Right lobe of liver (tissue), 6 donors: ENCODE data around the gene KLHDC7B. TPM values are rescaled to one million over a fixed set of nuclear protein-coding genes. Genes with fewer than 3 reads are reported as not detected.

Experiments
- ATAC-seq, 4 donors: fragments of 200-7000 bp; cut with Tn5 transposase; one replicate each; pipeline ENCODE4 v1.9.1; 2020; ENCODE audit warnings: mild to moderate bottlenecking in 4 of 4, moderate library complexity in 4 of 4
- DNase-seq, 3 donors: peaks; one replicate each; pipeline ENCODE4 v3.0.0-alpha.2; 2020
- H3K27ac ChIP-seq, 3 donors: fragments of 200-600 bp; one replicate each; pipeline ENCODE4 v1.8.0; 2022
- H3K27me3 ChIP-seq, 2 donors: fragments of 200-600 bp; one replicate each; pipeline ENCODE4 v1.8.0; 2022
- H3K36me3 ChIP-seq, 4 donors: fragments of 200-600 bp; sonication (generic) in 1 of 4; one replicate each; pipeline versions ENCODE4 v1.5.1 to v1.8.0; 2017 to 2022; ENCODE audit warnings: control low read depth in 1 of 4
- H3K4me1 ChIP-seq, 4 donors: fragments of 200-600 bp; sonication (generic) in 1 of 4; one replicate each; pipeline versions ENCODE4 v1.5.1 to v1.8.0; 2017 to 2022; ENCODE audit warnings: control low read depth in 1 of 4
- H3K4me3 ChIP-seq, 3 donors: fragments of 200-600 bp; one replicate each; pipeline ENCODE4 v1.8.0; 2022
- H3K9me3 ChIP-seq, 4 donors: fragments of 200-600 bp; sonication (generic) in 1 of 4; one replicate each; pipeline versions ENCODE4 v1.5.1 to v1.8.0; 2017 to 2022; ENCODE audit warnings: control low read depth in 1 of 4
- CTCF ChIP-seq, 4 donors: fragments of 200-600 bp in 3 of 4; fragments of 450-650 bp in 1 of 4; IDR thresholded peaks; one replicate each; pipeline versions ENCODE4 v1.5.1 to v1.8.0; 2016 to 2022; ENCODE audit warnings: antibody characterized with exemption in 4 of 4, mild to moderate bottlenecking in 2 of 4
- POLR2A ChIP-seq: fragments of 450-650 bp; IDR thresholded peaks from one replicate; pipeline ENCODE4 v1.6.1; 2017; ENCODE audit warnings: antibody characterized with exemption, mild to moderate bottlenecking
- WGBS: methylation state at CpG from one replicate; pipeline ENCODE4 v1.1.6; 2018; ENCODE audit warnings: low coverage, low lambda C conversion rate; ENCODE audit not compliant: insufficient coverage; ENCODE audit errors: missing lambda C conversion rate; 5-methylcytosine and 5-hydroxymethylcytosine counted together
- intact Hi-C, 2 donors: fragments of 100-400 bp; cut with DNase I; formaldehyde crosslinking; loops; one replicate each; pipeline versions ENCODE4 v1.11.2 to v1.14.1; 2022
- total RNA-seq, 6 experiments: library from RNA; depleted of rRNA in 2 of 6; stranded (reverse); fragments of >200 nt in 2 of 6; fragmentation: NEBNext Ultra II Directional in 3 of 6; extraction: Animal tissue kit (Norgen Biotek cat#: 25700) in 3 of 6; gene quantifications; one replicate each; pipeline versions ENCODE4 v1.1.0 to v1.2.4, GENCODE V29; 2016 to 2023
- donor health status: DM: no; HTN: yes; CAD: no.
- donor health status: DM: no; HTN: no; CAD: no.
- donor health status: DM: no; HTN: no; CAD: no.
- donor health status: DM: no; HTN: yes; CAD: no.
- donor health status: DM: no; HTN: yes; CAD: no.

Gene KLHDC7B
- total RNA-seq, 6 experiments from 2014 or later = 0.07 to 1.4 (median 0.62) TPM; not detected in 2

GRCh38 chr22:50520826-50521453 is 24.8 kb upstream of the KLHDC7B start:
- H3K4me1 ChIP-seq = peaks cover 0 to 16% (median 6%) of the 10 kb centered on the region in 4 donors
- 81% methylated on average over 4 of the region's 13 CpGs for WGBS
- ATAC-seq = no peak
- intact Hi-C loops = loop anchor here in 1 of 2 donors (10.0 kb wide), 1 partner anchor 94 kb away; no protein-coding TSS in a partner anchor
- peaks cover 0 to 27% (median 7%) of the 10 kb centered on the region in 4 donors for H3K36me3 ChIP-seq
- no peaks in the 10 kb centered on the region for H3K9me3 ChIP-seq
- H3K4me3 ChIP-seq = no peak overlapping the region
- TF ChIP-seq POLR2A (no peak), CTCF (IDR thresholded peaks at IDR 0.05) (no peak)
- H3K27me3 ChIP-seq = no peaks in the 10 kb centered on the region
- H3K27ac ChIP-seq = no peak overlapping the region
- no peak for DNase-seq

- 92% methylated on average over 6 of the region's 10 CpGs for WGBS
- no peaks in the 10 kb centered on the region for H3K27me3 ChIP-seq
- DNase-seq (no peak), ATAC-seq (no peak)
- no peak overlapping the region for H3K27ac ChIP-seq
- H3K9me3 ChIP-seq = no peaks in the 10 kb centered on the region
- H3K36me3 ChIP-seq = peaks cover 0 to 27% (median 7%) of the 10 kb centered on the region in 4 donors
- no peak for TF ChIP-seq POLR2A
- no peak for TF ChIP-seq CTCF (IDR thresholded peaks at IDR 0.05)
- H3K4me1 ChIP-seq = peaks cover 0 to 18% (median 8%) of the 10 kb centered on the region in 4 donors
- intact Hi-C loops = loop anchor here in 1 of 2 donors (10.0 kb wide), 1 partner anchor 93 kb away; no protein-coding TSS in a partner anchor
- H3K4me3 ChIP-seq = no peak overlapping the region
These were observed 24.0 kb upstream of the KLHDC7B start for GRCh38 chr22:50521710-50522109.

- intact Hi-C loops = loop anchor here in 1 of 2 donors (10.0 kb wide), 1 partner anchor 92 kb away; no protein-coding TSS in a partner anchor
- Histone ChIP-seq H3K27ac (no peak overlapping the region), H3K36me3 (peaks cover 0 to 27% (median 7%) of the 10 kb centered on the region in 4 donors), H3K9me3 (no peaks in the 10 kb centered on the region), H3K27me3 (no peaks in the 10 kb centered on the region), H3K4me3 (no peak overlapping the region), H3K4me1 (peaks cover 0 to 24% (median 8%) of the 10 kb centered on the region in 4 donors)
- WGBS = no CpG with 5 or more reads among the region's 15 CpGs
- no peak for ATAC-seq
- DNase-seq = no peak
- TF ChIP-seq CTCF (IDR thresholded peaks at IDR 0.05) (no peak), POLR2A (no peak)
These were observed 23.4 kb upstream of the KLHDC7B start for GRCh38 chr22:50522208-50522805.

GRCh38 chr22:50522806-50523438 is 22.8 kb upstream of the KLHDC7B start:
- no peaks in the 10 kb centered on the region for H3K27me3 ChIP-seq
- H3K27ac ChIP-seq = no peak overlapping the region
- DNase-seq (no peak), ATAC-seq (no peak)
- intact Hi-C loops = loop anchor here in 1 of 2 donors (10.0 kb wide), 1 partner anchor 92 kb away; no protein-coding TSS in a partner anchor
- TF ChIP-seq POLR2A (no peak), CTCF (IDR thresholded peaks at IDR 0.05) (no peak)
- no peaks in the 10 kb centered on the region for H3K9me3 ChIP-seq
- H3K4me3 ChIP-seq = no peak overlapping the region
- peaks cover 0 to 24% (median 8%) of the 10 kb centered on the region in 4 donors for H3K4me1 ChIP-seq
- 72% methylated on average over 3 of the region's 22 CpGs for WGBS
- peaks cover 0 to 27% (median 7%) of the 10 kb centered on the region in 4 donors for H3K36me3 ChIP-seq
